ENCODE data around the gene CCDC102B. TPM values are rescaled to one million over a fixed set of nuclear protein-coding genes. Genes with fewer than 3 reads are reported as not detected.
A peak's percentile ranks its signal among the peaks of the same experiment; 100 is the strongest.

CCDC102B gene
- total and polyA plus RNA-seq, 9 donors = 1.8 to 7.0 (median 4.2) TPM

GRCh38 chr18:68791801-68792200 lies 6.1 kb upstream of the CCDC102B start:
- DNase-seq = no peak
- H3K27ac ChIP-seq = no peak overlapping the region
- no peaks in the 10 kb centered on the region for H3K4me1 ChIP-seq (ENCODE audit: insufficient read depth)
- WGBS, 3 donors = 24 to 43% (median 33%) methylated on average over 2 of the region's 2 CpGs
- H3K4me3 ChIP-seq = no peak overlapping the region
- no peaks in the 10 kb centered on the region for H3K36me3 ChIP-seq
- no peaks in the 10 kb centered on the region for H3K27me3 ChIP-seq
- TF ChIP-seq, protein P1, sequence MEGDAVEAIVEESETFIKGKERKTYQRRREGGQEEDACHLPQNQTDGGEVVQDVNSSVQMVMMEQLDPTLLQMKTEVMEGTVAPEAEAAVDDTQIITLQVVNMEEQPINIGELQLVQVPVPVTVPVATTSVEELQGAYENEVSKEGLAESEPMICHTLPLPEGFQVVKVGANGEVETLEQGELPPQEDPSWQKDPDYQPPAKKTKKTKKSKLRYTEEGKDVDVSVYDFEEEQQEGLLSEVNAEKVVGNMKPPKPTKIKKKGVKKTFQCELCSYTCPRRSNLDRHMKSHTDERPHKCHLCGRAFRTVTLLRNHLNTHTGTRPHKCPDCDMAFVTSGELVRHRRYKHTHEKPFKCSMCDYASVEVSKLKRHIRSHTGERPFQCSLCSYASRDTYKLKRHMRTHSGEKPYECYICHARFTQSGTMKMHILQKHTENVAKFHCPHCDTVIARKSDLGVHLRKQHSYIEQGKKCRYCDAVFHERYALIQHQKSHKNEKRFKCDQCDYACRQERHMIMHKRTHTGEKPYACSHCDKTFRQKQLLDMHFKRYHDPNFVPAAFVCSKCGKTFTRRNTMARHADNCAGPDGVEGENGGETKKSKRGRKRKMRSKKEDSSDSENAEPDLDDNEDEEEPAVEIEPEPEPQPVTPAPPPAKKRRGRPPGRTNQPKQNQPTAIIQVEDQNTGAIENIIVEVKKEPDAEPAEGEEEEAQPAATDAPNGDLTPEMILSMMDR (IDR thresholded peaks at IDR 0.05) = no peak
- TF ChIP-seq POLR2A (IDR thresholded peaks at IDR 0.05) (no peak), EP300 (IDR thresholded peaks at IDR 0.05) (no peak)
- no peaks in the 10 kb centered on the region for H3K9me3 ChIP-seq
- intact Hi-C loops (cut with DNase I) = no loop called here

GRCh38 chr18:68793951-68794350 lies 3.9 kb upstream of the CCDC102B start:
- Histone ChIP-seq H3K27me3 (no peaks in the 10 kb centered on the region), H3K9me3 (no peaks in the 10 kb centered on the region), H3K4me3 (no peak overlapping the region), H3K4me1 (ENCODE audit: insufficient read depth) (no peaks in the 10 kb centered on the region), H3K27ac (no peak overlapping the region), H3K36me3 (no peaks in the 10 kb centered on the region)
- TF ChIP-seq, protein P1 (IDR thresholded peaks at IDR 0.05) = no peak
- no peak for TF ChIP-seq POLR2A (IDR thresholded peaks at IDR 0.05)
- no peak for TF ChIP-seq EP300 (IDR thresholded peaks at IDR 0.05)
- DNase-seq = no peak
- intact Hi-C loops (cut with DNase I) = no loop called here

DNA sequence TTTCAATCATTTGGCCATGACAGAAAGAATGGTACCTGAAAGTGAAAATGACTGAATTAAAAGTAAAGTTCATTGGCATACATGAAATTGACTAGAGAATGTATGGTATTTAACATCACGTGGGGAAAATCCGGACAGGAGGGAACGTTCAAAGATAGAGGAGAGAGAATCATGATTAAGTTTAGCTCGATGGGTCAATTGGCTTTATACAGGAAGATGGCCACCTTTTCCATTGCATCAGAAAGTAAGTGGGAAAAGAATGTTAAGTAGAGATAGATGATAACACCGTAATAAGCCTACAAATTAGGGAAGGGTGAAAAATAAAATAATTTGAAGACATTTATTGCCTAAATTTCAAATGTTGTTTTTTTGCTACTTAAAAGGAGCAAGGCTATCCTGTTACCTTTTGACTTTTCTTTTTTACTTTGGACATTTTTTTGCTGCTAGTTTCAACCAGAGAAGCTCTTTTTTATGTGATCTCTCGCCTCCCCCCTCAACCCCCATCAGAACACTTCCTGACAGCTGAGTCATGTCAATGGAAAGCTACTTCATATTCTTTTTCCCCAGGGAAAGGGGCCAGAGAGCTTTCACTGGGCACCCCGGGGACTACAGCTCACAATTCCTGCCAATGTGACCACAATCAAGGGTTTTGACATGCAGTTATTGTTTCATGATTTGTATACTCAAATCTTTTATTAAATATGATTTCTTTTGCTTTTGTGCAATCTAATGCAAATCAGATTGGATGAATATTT lies 767 bp upstream of the CCDC102B start:
- Histone ChIP-seq H3K4me1 (ENCODE audit: insufficient read depth) (no peaks in the 10 kb centered on the region), H3K27me3 (no peaks in the 10 kb centered on the region), H3K4me3 (no peak overlapping the region), H3K27ac (no peak overlapping the region), H3K9me3 (no peaks in the 10 kb centered on the region), H3K36me3 (no peaks in the 10 kb centered on the region)
- no peak for DNase-seq
- 37 to 46% (median 38%) methylated on average over 7 of the region's 7 CpGs for WGBS, 3 donors
- no peak for TF ChIP-seq POLR2A (IDR thresholded peaks at IDR 0.05)
- intact Hi-C loops (cut with DNase I) = no loop called here

GRCh38 chr18:68800075-68800474 lies 2.2 kb downstream of the CCDC102B start:
- H3K36me3 ChIP-seq = no peaks in the 10 kb centered on the region
- DNase-seq = no peak
- H3K4me3 ChIP-seq = no peak overlapping the region
- no peaks in the 10 kb centered on the region for H3K9me3 ChIP-seq
- H3K27me3 ChIP-seq = no peaks in the 10 kb centered on the region
- no peak overlapping the region for H3K27ac ChIP-seq
- TF ChIP-seq EP300 (IDR thresholded peaks at IDR 0.05) = no peak
- H3K4me1 ChIP-seq (ENCODE audit: insufficient read depth) = no peaks in the 10 kb centered on the region
- 47 to 48% (median 48%) methylated on average over 7 of the region's 7 CpGs for WGBS, 3 donors
- intact Hi-C loops (cut with DNase I) = no loop called here

GRCh38 chr18:68803356-68803755 lies 5.5 kb downstream of the CCDC102B start:
- 3 to 8% (median 5%) methylated on average over 3 of the region's 3 CpGs for WGBS, 3 donors
- Histone ChIP-seq H3K4me1 (ENCODE audit: insufficient read depth) (no peaks in the 10 kb centered on the region), H3K9me3 (no peaks in the 10 kb centered on the region), H3K27me3 (no peaks in the 10 kb centered on the region), H3K27ac (no peak overlapping the region), H3K36me3 (no peaks in the 10 kb centered on the region), H3K4me3 (no peak overlapping the region)
- DNase-seq = peak in 1 of 5 donors; percentile 17
- intact Hi-C loops (cut with DNase I) = no loop called here
- TF ChIP-seq, protein P1 (IDR thresholded peaks at IDR 0.05) = no peak
- TF ChIP-seq POLR2A (IDR thresholded peaks at IDR 0.05) = no peak
- no peak for TF ChIP-seq EP300 (IDR thresholded peaks at IDR 0.05)

Data from ovary (tissue), 9 donors.